OCI-LY3 (cell line): Measurements from ENCODE around the gene POLR3H.

Experiments used
- H2AFZ ChIP-seq: fragments of 200-600, 300-600 bp; shearing (Covaris generic); 2 replicates; pipeline ENCODE4 v1.6.0; 2014; ENCODE audit warnings: antibody characterized with exemption, low read depth, low read length
- H3K27ac ChIP-seq: fragments of 200-600, 300-600 bp; sonication (generic); 2 replicates; pipeline ENCODE4 v1.5.1; 2014; ENCODE audit warnings: mild to moderate bottlenecking, low read length, moderate library complexity, mixed read lengths
- H3K27me3 ChIP-seq: fragments of 200-600, 300-600 bp; sonication (generic); 2 replicates; pipeline ENCODE4 v1.6.1; 2014; ENCODE audit warnings: low read depth, low read length, mixed read lengths
- H3K36me3 ChIP-seq: fragments of 200-600, 300-600 bp; sonication (generic); replicated peaks from 2 replicates; pipeline ENCODE3; 2014; ENCODE audit warnings: low read depth, low read length, mixed read lengths
- H3K4me1 ChIP-seq: fragments of 300-600, 200-600 bp; sonication (generic); 2 replicates; pipeline ENCODE4 v1.6.1; 2014; ENCODE audit warnings: low read length, mixed read lengths
- H3K4me2 ChIP-seq: fragments of 200-600, 300-600 bp; sonication (generic); 2 replicates; pipeline ENCODE4 v1.6.1; 2014; ENCODE audit warnings: low read length, mixed read lengths
- H3K4me3 ChIP-seq: fragments of 300-600, 200-600 bp; sonication (generic); 2 replicates; pipeline ENCODE4 v1.5.1; 2014; ENCODE audit warnings: antibody characterized with exemption, mild to moderate bottlenecking, low read length, moderate library complexity
- H3K79me2 ChIP-seq: fragments of 300-600, 200-600 bp; shearing (Covaris generic); 2 replicates; pipeline ENCODE4 v1.6.1; 2014; ENCODE audit warnings: mild to moderate bottlenecking, low read length, mixed read lengths
- H3K9ac ChIP-seq: fragments of 300-600, 200-600 bp; shearing (Covaris generic); 2 replicates; pipeline ENCODE4 v1.6.0; 2014; ENCODE audit warnings: mild to moderate bottlenecking, low read length, moderate library complexity
- H3K9me3 ChIP-seq: fragments of 200-600, 300-600 bp; shearing (Covaris generic); 2 replicates; pipeline ENCODE4 v1.6.1; 2014; ENCODE audit warnings: low read length, mixed read lengths; ENCODE audit not compliant: insufficient read depth
- H4K20me1 ChIP-seq: fragments of 200-600, 300-600 bp; sonication (generic); 2 replicates; pipeline ENCODE4 v1.6.1; 2016; ENCODE audit warnings: low read length, mixed read lengths; ENCODE audit not compliant: insufficient read depth
- EZH2phosphoT487 ChIP-seq: fragments of 200-600 bp; shearing (Covaris generic); IDR thresholded peaks from 2 replicates; pipeline ENCODE4 v1.6.1; 2018; ENCODE audit warnings: antibody characterized with exemption, mixed run types, low read depth
- TF ChIP-seq, protein P1 (sequence below): fragments of 200-600, 300-600 bp; sonication (generic); IDR thresholded peaks from 2 replicates; pipeline ENCODE4 v1.5.1; 2014; ENCODE audit warnings: antibody characterized with exemption, low read length, low read depth

POLR3H gene

DNA sequence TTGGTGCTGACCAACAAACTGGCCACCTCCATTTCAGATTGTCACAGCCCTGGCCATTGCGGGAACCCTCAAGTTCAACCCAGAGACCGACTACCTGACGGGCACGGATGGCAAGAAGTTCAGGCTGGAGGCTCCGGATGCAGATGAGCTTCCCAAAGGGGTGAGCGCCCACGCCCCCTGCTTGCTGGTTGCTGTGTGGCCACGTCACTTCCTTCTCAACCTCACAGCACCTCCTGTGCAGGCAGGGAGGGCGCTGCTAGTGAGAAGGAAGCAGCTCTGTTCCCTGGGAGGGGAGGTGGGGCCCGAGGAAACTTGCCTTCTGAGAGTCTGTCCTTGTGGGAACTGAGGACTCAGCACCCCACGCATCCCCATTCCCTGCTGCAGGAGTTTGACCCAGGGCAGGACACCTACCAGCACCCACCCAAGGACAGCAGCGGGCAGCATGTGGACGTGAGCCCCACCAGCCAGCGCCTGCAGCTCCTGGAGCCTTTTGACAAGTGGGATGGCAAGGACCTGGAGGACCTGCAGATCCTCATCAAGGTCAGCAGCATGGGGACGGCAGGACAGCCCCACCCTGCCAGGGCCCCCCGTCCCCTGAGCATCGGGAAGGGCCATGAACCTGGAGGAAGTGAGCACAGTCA lies 19.3 kb downstream of the POLR3H start:
- no peak overlapping the region for H3K4me2 ChIP-seq

DNA sequence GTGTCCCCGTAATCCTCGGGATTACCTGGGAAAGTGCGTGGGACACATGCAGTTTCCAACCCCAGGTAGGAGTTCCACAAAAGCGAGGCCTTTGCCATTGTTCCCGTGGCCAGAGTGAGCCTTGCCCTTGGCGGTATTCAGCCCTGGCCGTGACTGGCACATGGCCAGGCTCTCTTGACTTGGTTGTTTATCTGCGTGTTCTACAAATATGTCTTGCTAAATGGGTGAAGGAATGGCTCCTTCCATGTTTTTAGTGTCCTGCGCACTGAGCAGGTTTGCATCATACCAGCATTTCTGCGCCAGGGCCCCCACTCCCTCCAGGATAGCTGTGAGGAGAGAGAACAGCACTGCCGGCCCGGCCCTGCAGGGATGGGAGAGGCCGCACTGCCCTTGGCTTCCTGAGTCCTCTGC lies 20.0 kb downstream of the POLR3H start:
- Histone ChIP-seq H3K79me2 (no peaks in the 10 kb centered on the region), H2AFZ (no peak overlapping the region), H3K9ac (no peak overlapping the region), H3K4me2 (no peak overlapping the region), H3K4me3 (no peak overlapping the region), H3K36me3 (peaks cover 44% of the 10 kb centered on the region), H3K27me3 (no peaks in the 10 kb centered on the region), H3K9me3 (no peaks in the 10 kb centered on the region), H4K20me1 (0 out of 2 replicates have a peak, but pooled peaks cover 6% of the 10 kb centered on the region), H3K4me1 (no peaks in the 10 kb centered on the region), H3K27ac (no peak overlapping the region)
- TF ChIP-seq, protein P1, sequence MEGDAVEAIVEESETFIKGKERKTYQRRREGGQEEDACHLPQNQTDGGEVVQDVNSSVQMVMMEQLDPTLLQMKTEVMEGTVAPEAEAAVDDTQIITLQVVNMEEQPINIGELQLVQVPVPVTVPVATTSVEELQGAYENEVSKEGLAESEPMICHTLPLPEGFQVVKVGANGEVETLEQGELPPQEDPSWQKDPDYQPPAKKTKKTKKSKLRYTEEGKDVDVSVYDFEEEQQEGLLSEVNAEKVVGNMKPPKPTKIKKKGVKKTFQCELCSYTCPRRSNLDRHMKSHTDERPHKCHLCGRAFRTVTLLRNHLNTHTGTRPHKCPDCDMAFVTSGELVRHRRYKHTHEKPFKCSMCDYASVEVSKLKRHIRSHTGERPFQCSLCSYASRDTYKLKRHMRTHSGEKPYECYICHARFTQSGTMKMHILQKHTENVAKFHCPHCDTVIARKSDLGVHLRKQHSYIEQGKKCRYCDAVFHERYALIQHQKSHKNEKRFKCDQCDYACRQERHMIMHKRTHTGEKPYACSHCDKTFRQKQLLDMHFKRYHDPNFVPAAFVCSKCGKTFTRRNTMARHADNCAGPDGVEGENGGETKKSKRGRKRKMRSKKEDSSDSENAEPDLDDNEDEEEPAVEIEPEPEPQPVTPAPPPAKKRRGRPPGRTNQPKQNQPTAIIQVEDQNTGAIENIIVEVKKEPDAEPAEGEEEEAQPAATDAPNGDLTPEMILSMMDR: no peak
- no peak for TF ChIP-seq EZH2phosphoT487

More for the DNA sequence above, 19.3 kb downstream of the POLR3H start:
- Histone ChIP-seq H4K20me1 (0 out of 2 replicates have a peak, but pooled peaks cover 6% of the 10 kb centered on the region), H3K36me3 (peaks cover 46% of the 10 kb centered on the region), H3K27ac (no peak overlapping the region), H3K79me2 (no peaks in the 10 kb centered on the region), H3K9me3 (no peaks in the 10 kb centered on the region), H2AFZ (no peak overlapping the region), H3K4me3 (no peak overlapping the region), H3K4me1 (no peaks in the 10 kb centered on the region), H3K27me3 (no peaks in the 10 kb centered on the region), H3K9ac (no peak overlapping the region)
- TF ChIP-seq EZH2phosphoT487: no peak
- TF ChIP-seq, protein P1: no peak

DNA sequence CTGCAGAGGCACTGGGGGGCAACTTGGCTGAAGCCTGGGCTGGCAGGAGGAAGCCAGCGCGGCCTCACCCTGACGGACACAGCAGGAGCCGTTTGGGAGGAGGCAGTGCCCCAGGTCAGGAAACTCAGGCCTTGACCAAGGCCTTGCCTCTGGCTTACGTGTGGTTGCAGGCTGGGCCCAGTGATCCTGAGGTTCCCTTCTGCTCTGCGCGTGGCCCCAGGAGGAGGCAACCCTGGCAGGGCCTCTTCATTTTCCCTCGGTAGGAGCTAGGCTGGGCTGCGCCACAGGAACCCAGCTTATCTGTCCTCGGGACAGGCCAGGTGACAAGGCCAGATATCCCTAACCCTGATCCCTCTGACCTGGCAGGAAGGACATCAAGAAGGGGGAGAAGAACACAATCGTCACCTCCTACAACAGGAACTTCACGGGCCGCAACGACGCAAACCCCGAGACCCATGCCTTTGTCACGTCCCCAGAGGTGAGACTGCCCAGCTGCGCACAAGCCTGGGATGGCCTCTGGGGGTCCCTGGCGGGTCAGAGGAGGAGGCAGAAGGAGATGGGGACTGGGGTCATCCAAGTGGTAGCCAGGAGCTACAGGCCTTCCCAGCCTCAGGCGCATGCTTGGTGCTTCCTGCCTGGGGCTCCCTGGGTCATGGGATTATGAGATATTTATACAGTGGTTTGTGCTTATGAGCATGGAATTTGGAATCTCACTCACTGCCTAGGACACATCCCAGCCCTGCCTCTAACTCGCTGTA lies 20.6 kb downstream of the POLR3H start:
- no peaks in the 10 kb centered on the region for H3K9me3 ChIP-seq
- TF ChIP-seq, protein P1: no peak
- H3K4me3 ChIP-seq: no peak overlapping the region
- H3K4me2 ChIP-seq: no peak overlapping the region
- H4K20me1 ChIP-seq: 0 out of 2 replicates have a peak, but pooled peaks cover 6% of the 10 kb centered on the region
- no peak overlapping the region for H2AFZ ChIP-seq
- no peak overlapping the region for H3K9ac ChIP-seq
- no peaks in the 10 kb centered on the region for H3K4me1 ChIP-seq
- H3K79me2 ChIP-seq: no peaks in the 10 kb centered on the region
- H3K27me3 ChIP-seq: no peaks in the 10 kb centered on the region
- no peak overlapping the region for H3K27ac ChIP-seq
- H3K36me3 ChIP-seq: peaks cover 41% of the 10 kb centered on the region

DNA sequence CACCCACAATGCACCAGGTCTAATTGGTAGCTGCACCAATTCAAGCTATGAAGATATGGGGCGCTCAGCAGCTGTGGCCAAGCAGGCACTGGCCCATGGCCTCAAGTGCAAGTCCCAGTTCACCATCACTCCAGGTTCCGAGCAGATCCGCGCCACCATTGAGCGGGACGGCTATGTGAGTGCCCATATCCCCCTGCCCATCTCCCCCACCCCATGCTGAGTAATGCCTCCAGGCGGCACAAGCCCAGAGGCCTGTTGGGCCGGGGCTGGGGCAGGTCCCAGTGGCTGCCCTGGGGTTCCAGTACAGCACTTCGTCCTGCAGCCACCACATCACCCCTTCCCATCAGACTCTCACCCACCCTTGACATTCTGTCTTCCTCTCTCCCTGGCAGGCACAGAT lies 21.5 kb downstream of the POLR3H start:
- no peak overlapping the region for H2AFZ ChIP-seq
- no peaks in the 10 kb centered on the region for H3K4me1 ChIP-seq
- TF ChIP-seq EZH2phosphoT487: no peak
- TF ChIP-seq, protein P1: no peak
- H3K4me3 ChIP-seq: no peak overlapping the region
- H3K36me3 ChIP-seq: peaks cover 32% of the 10 kb centered on the region
- no peak overlapping the region for H3K4me2 ChIP-seq
- no peaks in the 10 kb centered on the region for H3K27me3 ChIP-seq
- no peaks in the 10 kb centered on the region for H3K79me2 ChIP-seq
- H3K27ac ChIP-seq: no peak overlapping the region
- H4K20me1 ChIP-seq: 0 out of 2 replicates have a peak, but pooled peaks cover 6% of the 10 kb centered on the region
- H3K9ac ChIP-seq: no peak overlapping the region
- no peaks in the 10 kb centered on the region for H3K9me3 ChIP-seq
